ENCODE results near the gene TMEM145. TPM values are rescaled to one million over a fixed set of nuclear protein-coding genes. Genes with fewer than 3 reads are reported as not detected.

The TMEM145 gene
- total and polyA plus RNA-seq, 10 of the 15 experiments (the other 5 are each of a cell fraction or from before 2014, with no cell fraction given), result 0.04 to 0.97 (median 0.16) TPM; not detected in 4

- ATAC-seq (no peak), FAIRE-seq (no peak), DNase-seq (ENCODE audit: low read depth, low spot score) (no peak)
- Histone ChIP-seq H3K4me1 (ENCODE audit: control insufficient read depth, insufficient read depth, low read length) (peaks cover 32% of the 10 kb centered on the region), H3K27ac (ENCODE audit: control insufficient read depth, insufficient read depth) (no peak overlapping the region), H3K79me2 (ENCODE audit: control insufficient read depth, insufficient read depth, low read length) (peaks cover 34% of the 10 kb centered on the region), H3K9ac (ENCODE audit: control insufficient read depth, insufficient read depth, low read length) (no peak overlapping the region), H3K4me3 (no peak overlapping the region), H3K36me3 (ENCODE audit: control insufficient read depth in 2 of 2, insufficient read depth in 2 of 2, low read length in 1 of 2) (peaks cover 3 to 19% of the 10 kb centered on the region in 2 experiments; a peak in 3 of 4 replicates), H3K9me3 (replicated peaks; ENCODE audit: control insufficient read depth, insufficient read depth, low read length) (no peaks in the 10 kb centered on the region), H4K20me1 (ENCODE audit: control insufficient read depth, insufficient read depth) (no peaks in the 10 kb centered on the region; the same call in 1 of the 2 replicates), H2AFZ (ENCODE audit: control insufficient read depth, low read depth, low read length) (no peak overlapping the region), H3K4me2 (ENCODE audit: control insufficient read depth, insufficient read depth) (no peak overlapping the region), H3K27me3 (replicated peaks in 1 of 2; ENCODE audit: control insufficient read depth in 2 of 2, insufficient read depth in 2 of 2, low read length in 1 of 2) (no peaks in the 10 kb centered on the region)
- ChIA-PET SMC1A (ENCODE audit: uncharacterized antibody, unreplicated experiment) (no interaction called here), RAD21 (ENCODE audit: unreplicated experiment) (no interaction called here), POLR2A (interaction anchor here (2.9 kb wide), 1 partner anchor 27 kb away, joined by 16 read pairs; no protein-coding TSS in a partner anchor), CTCF (no interaction called here)
- intact Hi-C loops (cut with micrococcal nuclease; ENCODE audit: unreplicated experiment) (no loop called here), in situ Hi-C loops (cut with MboI) (no loop called here)
- no TSS peak for BruUV-seq (replicated peaks)
- 84% methylated on average over 7 of the region's 9 CpGs for WGBS (ENCODE audit: insufficient coverage, insufficient replicate concordance, low lambda C conversion rate, missing lambda C conversion rate)
- TF ChIP-seq, protein P1, sequence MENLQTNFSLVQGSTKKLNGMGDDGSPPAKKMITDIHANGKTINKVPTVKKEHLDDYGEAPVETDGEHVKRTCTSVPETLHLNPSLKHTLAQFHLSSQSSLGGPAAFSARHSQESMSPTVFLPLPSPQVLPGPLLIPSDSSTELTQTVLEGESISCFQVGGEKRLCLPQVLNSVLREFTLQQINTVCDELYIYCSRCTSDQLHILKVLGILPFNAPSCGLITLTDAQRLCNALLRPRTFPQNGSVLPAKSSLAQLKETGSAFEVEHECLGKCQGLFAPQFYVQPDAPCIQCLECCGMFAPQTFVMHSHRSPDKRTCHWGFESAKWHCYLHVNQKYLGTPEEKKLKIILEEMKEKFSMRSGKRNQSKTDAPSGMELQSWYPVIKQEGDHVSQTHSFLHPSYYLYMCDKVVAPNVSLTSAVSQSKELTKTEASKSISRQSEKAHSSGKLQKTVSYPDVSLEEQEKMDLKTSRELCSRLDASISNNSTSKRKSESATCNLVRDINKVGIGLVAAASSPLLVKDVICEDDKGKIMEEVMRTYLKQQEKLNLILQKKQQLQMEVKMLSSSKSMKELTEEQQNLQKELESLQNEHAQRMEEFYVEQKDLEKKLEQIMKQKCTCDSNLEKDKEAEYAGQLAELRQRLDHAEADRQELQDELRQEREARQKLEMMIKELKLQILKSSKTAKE (IDR thresholded peaks at IDR 0.05; ENCODE audit: low read depth, poor library complexity, severe bottlenecking), result no peak
- no peak for TF ChIP-seq ZNF274 (IDR thresholded peaks at IDR 0.05; ENCODE audit: insufficient read depth, insufficient read length)
- no peak for TF ChIP-seq HCFC1 (IDR thresholded peaks at IDR 0.05; ENCODE audit: low read length)
- TF ChIP-seq, protein P2, sequence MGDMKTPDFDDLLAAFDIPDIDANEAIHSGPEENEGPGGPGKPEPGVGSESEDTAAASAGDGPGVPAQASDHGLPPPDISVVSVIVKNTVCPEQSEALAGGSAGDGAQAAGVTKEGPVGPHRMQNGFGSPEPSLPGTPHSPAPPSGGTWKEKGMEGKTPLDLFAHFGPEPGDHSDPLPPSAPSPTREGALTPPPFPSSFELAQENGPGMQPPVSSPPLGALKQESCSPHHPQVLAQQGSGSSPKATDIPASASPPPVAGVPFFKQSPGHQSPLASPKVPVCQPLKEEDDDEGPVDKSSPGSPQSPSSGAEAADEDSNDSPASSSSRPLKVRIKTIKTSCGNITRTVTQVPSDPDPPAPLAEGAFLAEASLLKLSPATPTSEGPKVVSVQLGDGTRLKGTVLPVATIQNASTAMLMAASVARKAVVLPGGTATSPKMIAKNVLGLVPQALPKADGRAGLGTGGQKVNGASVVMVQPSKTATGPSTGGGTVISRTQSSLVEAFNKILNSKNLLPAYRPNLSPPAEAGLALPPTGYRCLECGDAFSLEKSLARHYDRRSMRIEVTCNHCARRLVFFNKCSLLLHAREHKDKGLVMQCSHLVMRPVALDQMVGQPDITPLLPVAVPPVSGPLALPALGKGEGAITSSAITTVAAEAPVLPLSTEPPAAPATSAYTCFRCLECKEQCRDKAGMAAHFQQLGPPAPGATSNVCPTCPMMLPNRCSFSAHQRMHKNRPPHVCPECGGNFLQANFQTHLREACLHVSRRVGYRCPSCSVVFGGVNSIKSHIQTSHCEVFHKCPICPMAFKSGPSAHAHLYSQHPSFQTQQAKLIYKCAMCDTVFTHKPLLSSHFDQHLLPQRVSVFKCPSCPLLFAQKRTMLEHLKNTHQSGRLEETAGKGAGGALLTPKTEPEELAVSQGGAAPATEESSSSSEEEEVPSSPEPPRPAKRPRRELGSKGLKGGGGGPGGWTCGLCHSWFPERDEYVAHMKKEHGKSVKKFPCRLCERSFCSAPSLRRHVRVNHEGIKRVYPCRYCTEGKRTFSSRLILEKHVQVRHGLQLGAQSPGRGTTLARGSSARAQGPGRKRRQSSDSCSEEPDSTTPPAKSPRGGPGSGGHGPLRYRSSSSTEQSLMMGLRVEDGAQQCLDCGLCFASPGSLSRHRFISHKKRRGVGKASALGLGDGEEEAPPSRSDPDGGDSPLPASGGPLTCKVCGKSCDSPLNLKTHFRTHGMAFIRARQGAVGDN (IDR thresholded peaks at IDR 0.05), result no peak
- TF ChIP-seq, protein P3, sequence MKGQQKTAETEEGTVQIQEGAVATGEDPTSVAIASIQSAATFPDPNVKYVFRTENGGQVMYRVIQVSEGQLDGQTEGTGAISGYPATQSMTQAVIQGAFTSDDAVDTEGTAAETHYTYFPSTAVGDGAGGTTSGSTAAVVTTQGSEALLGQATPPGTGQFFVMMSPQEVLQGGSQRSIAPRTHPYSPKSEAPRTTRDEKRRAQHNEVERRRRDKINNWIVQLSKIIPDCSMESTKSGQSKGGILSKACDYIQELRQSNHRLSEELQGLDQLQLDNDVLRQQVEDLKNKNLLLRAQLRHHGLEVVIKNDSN (IDR thresholded peaks at IDR 0.05; ENCODE audit: borderline replicate concordance, extremely low read length, insufficient read depth, low read depth, low read length), result no peak
- no peak for TF ChIP-seq CHD2 (IDR thresholded peaks at IDR 0.05; ENCODE audit: borderline replicate concordance, low read depth, low read length)
- no peak for TF ChIP-seq USF2 (IDR thresholded peaks at IDR 0.05; ENCODE audit: borderline replicate concordance, low read depth, low read length)
- no peak for TF ChIP-seq CBFB (IDR thresholded peaks at IDR 0.05; ENCODE audit: low read depth)
- TF ChIP-seq NR2F1 (conservative IDR thresholded peaks at IDR 0.05), result no peak
Observed at GRCh38 chr19:42272535-42272897, 40.6 kb upstream of the TMEM145 start.

Data from GM12878 (cell line).